Fibroblast of skin of back (primary cell): ENCODE measurements around the gene MZT2A.
A peak's percentile ranks its signal among the peaks of the same experiment; 100 is the strongest.
"Not testable (repeated sequence)": the region's sequence is repeated elsewhere in the genome, so short reads cannot be mapped to it uniquely, and the experiment has no call there.

Experiments
- DNase-seq: peaks from one replicate; pipeline ENCODE4 v3.0.0-alpha.2; 2013

MZT2A gene

DNA sequence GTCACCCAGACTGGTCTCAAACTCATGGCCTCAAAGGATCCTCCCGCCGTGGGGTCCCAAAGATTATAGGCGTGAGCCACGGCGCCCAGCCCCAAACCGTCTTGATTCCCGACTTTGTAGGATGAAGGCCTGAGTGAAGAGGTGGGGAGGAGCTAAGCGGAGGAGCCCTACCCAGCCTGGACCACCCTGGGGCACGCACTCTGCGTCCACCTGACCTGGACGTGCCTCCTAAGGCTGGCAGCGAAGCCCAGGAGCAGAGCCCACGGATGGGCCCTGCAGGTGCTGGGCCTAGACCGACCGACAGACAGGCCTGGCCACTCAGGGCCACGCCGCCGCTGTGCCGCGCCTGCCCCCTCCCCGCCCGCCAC lies 744 bp downstream of the MZT2A start:
- not testable (repeated sequence) for DNase-seq

DNA sequence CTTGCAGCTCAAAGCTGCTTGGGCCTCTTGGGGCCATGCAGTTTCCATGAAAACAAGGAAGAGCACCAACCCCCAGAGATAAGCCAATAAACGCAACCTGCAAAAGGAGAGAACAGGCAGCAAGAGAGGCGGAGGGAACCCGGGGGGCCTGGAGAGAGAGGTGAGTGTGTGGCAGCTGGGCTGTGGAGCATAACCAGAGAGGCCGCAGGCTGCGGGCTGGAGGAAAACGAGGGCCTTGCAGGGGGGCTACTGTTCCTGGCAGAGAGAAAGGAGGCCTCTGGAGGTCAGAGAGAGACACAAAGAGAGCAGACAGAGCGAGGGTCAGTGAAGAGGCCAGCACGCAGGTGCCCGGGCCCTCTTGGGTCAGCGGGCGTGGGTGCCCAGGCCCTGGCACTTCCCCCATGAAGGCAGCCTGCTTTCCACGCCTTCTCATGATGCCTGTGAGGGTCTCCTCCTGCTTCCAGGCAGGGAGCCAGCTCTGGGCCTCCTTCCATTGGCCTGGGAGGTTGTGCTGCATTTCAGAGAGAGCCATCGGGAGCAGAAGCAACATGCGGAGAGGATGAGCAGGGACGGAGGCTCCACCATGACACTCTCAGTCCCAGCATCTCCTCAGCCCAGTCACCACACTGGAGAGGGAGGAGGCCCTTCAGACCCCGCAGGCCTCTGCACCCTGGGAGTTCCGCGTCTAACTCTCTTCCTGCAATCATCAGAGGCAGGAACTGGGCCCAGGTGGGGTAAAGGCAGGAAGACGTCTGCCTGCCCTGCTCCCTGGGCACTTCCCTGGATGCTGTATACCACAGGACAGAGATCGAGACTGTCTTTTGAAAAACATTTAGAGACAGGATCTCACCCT lies 1.4 kb downstream of the MZT2A start:
- peak; percentile 13 for DNase-seq

DNA sequence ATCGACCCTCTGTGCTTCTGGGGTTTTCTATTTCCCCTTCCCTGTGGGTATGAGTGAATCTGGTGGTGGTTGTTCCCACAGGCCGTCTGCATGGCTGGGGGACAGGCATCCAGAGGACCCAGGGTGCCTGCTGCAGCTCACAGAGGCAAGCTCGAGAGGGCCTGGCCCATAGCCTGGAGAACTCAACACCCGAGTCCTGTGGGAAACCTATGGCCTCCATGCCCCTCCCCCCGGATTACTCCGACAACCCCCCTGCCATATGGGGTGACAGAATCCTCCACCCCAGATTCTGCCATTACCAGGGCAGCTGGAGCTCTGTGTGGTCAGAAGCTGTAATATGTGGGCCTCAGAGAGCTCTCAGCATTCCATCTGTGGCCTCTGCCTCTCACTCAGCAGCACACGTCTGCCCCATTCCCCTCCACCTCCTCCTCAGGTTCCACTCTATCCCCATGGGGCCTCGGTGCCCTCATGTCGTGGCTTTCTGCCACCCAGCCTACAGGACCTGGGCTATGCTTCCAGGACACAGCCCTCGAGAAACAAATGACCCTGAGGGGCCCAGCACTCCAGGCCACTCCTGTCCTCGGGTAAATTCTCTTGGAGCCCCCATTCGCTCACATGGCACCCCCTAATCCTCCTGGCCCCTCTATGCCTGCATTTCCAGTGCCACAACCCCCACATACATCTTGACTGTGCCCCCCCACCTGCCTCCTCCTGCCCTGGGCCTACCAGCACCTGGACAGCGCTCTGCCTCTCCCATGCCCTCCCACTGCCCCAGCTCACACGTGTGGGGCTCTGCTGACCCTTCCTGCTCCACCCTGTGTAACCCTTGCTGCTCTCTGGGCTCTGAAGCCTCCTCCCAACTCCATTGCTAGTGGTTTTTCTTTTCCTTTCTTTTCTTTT lies 3.6 kb downstream of the MZT2A start:
- no peak for DNase-seq

DNA sequence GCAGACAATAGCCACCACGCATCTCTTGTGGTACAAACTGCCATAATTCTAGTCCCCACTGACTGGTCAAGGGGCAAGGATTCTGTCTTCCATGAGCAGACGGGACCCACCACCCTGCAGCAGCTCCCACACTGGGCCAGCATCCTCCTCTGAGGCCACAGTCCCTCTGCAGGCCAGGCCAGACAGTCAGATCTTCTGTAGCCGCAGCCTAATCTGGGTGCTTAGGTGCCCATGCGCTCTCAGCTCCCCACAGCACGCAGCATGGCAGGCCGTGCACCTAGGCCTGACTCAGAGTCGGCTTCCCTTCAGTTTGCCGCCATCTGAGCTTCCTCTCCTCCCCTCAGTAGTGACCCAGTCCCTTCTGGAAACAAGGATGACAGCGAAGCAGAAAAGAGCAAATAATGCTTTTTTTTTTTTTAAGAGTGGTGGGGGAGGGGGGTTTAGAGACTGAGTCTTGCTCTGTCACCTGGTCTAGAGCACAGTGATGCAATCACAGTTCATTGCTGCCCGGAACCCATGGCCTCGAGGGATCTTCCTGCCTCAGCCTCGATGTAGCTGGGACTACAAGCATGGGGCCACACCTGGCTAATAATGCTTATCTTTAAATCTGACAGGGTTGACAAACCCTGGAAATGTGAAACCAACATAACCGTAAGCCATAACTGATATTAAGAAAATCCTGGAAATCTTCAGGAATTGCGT lies 5.8 kb downstream of the MZT2A start:
- DNase-seq, result not testable (repeated sequence)

DNA sequence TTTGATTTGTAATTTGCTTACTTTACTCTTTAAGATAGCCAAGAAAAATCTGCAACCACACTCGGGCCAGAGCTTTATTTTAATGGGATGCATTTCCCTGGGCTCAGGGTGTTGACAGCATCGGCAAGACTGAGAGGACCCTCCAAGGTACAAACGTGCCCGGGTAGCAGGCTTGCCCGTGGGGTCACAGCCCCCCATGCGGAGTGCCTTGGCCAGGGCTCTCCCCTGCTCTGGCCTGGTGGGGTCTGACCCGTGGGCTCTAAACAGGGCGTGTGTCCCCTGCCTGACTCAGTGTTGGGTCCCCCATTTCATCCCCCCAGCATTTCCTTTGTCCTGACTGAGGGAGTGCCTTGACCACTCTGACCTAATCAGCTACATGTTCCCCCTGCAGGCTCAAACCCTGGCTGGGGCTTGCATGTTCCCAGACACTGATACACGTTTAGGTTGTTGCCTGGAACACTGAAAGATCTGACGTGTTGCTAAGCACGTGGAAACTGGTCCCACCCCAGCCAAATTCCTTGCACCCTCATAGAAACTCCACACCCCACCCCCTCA lies 7.2 kb downstream of the MZT2A start:
- not testable (repeated sequence) for DNase-seq

DNA sequence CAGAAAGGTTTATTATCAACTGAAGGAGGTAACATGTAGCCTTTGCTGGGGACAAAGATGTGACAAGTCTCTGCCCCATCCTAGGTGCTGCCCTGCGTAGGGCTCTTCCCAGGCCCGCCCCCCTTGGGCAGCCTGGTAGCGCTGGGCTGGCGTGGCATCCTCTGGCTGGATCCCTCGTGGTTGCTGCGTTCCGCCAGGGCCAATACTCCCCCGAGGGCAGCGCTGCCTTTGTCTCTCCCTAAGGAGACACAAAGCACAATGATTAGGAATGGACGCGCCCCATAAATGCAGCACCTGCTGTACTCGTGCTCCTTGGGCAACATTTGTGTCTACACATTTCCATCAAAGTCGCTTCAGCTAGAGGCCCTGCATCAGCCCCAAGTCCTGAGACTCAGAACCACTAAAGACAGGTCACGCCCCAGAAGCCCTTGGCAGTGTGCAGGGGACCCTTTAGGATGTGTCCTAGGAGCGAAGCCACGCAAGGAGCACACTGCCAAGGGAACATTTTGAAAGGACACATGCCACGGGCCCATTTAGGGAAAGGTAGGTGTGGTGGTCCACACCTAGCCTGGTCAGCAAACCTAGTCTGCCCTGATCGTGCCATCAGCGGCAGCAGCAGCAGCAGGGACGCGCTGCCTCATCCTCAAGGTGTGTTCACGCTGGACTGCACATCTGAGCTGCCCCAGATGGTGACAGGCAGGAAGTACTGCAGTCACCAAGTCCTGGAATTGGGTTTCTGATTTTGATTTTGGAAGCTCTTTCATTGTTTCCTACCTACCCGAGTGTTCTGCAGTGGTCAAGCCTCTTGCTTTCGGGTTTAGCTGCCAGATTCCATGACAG lies 8.0 kb downstream of the MZT2A start:
- DNase-seq, result not testable (repeated sequence)

DNA sequence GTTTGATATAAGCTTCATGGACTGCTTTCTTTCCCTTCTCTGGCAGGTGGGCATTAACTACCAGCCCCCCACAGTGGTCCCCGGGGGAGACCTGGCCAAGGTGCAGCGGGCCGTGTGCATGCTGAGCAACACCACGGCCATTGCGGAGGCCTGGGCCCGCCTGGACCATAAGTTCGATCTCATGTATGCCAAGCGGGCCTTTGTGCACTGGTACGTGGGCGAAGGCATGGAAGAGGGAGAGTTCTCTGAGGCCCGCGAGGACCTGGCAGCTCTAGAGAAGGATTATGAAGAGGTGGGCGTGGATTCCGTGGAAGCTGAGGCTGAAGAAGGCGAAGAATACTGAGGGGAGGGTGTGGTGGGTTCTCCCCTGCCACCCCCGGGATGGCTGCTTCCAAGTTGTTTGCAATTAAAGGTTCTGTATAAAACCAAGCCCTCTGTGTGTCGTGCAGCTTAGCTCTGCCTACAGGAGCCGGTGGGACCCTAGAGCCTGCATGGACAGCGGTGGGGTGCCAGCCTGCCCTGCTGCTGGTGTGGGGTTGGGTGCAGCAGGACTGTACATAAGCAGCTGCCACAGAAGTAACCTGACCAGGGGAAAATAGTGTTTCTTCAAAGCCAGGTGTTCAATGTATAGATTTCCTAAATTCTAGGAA lies 9.6 kb downstream of the MZT2A start:
- DNase-seq, result not testable (repeated sequence)

DNA sequence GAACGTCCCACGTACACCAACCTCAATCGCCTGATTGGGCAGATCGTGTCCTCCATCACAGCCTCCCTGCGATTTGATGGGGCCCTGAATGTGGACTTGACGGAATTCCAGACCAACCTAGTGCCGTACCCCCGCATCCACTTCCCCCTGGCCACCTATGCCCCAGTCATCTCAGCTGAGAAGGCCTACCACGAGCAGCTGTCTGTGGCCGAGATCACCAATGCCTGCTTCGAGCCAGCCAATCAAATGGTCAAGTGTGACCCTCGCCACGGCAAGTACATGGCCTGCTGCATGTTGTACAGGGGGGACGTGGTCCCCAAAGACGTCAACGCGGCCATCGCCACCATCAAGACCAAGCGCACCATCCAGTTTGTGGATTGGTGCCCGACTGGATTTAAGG lies 11.8 kb downstream of the MZT2A start:
- not testable (repeated sequence) for DNase-seq

DNA sequence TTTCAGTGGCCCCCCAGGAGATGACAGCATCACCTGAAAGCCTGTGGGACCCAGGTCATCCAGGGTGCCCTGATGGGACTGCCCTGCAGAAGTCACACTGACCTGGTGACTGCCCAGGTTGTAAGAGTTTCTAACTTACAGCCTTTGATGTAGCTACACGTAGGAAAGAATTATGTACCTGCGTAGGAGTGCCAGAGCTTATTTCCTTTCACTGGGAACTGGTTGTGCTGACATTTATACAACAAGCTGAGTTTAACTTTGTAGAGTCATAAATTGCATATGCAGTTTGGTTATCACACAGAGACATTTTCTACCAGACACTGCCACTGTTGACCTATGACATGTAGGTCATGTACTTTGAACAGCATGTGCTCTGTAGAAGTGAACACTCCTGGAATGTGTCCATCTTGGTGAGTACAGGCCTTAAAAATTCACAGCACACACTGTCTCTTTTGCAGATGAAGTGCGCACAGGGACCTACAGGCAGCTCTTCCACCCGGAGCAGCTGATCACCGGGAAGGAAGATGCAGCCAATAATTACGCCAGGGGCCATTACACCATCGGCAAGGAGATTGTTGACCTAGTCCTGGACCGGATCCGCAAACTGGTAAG lies 13.2 kb downstream of the MZT2A start:
- not testable (repeated sequence) for DNase-seq

DNA sequence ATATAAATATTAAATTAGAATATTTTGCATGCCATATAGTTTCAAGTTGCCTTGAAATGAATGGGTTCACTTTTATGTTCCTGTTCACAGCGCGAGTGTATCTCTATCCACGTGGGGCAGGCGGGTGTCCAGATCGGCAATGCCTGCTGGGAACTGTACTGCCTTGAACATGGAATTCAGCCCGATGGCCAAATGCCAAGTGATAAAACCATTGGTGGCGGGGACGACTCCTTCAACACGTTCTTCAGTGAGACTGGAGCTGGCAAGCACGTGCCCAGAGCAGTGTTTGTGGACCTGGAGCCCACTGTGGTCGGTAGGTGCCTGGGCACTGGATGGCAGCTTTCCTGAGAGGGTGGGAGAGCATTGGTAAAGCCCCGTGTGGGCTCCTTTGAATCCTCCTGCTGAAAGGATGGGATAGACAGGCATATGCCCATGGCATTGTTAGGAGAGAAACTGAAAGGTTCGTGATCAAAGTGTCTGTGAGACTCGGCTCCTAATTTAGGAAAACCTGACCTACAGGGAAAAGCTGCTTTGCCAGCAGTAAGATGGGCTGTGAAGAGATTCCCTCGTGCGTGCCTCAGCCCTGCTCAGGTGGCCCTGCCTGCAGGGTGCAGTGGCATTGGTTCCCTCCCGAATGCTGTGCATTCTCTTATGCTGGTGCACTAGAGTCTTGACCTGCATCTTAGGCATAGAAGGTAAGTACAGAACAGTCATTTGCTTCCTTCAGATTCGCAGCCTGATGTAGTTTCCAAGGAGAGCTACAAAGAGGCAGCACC lies 13.9 kb downstream of the MZT2A start:
- DNase-seq, result not testable (repeated sequence)

DNA sequence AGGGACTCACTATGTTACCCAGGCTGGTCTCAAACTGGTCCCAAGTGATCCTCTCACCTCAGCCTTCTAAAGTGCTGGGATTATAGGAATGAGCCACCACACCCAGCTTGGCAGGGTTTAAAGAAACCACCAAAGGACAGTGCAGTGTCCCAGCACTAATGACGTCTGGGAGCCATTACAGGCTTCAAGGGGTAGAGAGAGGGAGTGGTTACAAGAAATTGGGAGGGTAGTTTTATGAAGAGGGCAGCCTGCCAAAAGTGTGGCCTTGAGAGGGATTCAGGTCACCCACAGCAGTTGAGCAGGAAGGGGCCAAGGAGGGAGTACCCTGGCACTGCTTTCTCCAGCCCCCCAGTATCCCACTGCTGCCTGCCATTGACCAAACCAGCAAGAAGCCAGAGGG lies 15.0 kb downstream of the MZT2A start:
- not testable (repeated sequence) for DNase-seq

DNA sequence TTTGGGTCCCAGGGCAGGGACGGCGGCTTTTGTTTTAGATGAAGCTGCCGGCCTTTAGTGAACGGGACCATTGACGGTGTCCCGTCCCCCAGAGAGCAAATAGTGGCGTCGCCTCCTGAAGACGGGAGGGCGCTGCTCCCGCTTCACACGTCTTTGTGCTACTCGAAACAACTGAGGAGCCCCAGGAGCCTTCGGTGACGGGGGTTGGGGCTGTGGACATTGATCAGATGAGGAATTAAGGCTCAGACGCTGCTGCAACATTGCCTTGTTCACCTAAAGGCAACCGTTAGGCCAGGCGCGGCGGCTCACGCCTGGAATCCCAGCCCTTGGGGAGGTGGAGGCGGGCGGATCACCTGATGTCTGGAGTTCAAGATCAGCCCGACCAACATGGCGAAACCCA lies 15.8 kb downstream of the MZT2A start:
- not testable (repeated sequence) for DNase-seq

DNA sequence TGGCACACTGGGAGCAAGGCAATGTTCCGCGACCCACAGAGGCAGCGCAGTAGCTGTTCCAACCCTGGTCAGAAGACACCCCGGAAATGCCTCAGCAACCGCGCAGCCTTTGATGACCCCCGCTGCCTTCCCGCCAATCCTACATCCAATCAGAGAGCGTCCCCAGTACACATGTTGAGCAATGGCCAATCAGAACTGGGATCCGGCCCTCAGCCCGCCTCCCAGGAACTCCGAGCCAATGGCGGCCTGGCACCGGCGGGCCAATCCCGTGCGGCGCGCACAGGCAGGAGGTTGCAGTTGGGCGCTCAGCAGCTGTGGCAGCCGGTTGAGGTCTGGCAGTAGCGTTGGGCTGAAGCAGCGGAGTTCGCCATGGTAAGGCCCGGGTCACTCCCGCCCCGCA lies 16.4 kb downstream of the MZT2A start, which contains the start of gene TUBA3D:
Gene TUBA3D (plus strand): TSS at position 289 of the 400 bp plus-strand sequence. CDS start 81 bp downstream, at position 370.
- DNase-seq, result no peak

DNA sequence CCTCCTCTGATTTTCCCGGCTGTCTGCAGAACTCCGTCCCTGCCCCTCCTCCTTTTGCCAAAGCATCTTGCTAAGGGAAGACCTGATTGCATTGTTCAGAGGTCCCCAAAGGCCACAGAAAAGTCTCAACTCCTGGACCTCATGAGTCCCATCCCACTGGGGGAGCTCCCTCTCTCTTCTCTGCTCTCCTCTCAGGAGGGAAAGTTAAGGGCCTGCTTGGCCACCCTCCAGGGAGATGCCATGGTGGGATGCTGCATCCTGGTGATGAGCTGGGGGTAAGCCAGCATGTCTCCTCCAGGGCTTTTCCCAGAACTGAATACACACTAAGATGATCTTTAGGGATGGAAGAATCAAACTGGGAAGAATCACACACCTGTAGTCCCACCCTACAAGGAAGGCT lies 18.9 kb downstream of the MZT2A start:
- not testable (repeated sequence) for DNase-seq

DNA sequence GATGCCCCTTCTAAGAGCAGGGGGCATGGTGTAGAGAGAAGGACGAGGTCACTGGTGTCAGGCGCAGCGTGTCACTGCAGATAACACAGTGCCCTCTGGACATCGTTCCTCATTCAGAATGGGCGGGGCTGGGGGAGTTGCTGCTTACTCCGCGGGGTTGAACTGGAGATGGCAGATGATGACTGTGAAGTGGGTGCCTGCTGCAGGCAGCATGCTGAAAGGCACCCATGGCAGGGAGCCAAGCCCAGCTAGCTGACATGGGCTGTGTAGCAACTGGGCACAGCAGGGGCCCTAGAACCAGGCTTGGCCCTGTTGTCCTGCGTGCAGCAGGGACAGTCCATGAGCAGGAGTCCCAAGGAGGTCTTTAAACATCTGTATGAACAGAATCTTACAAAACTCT lies 20.6 kb downstream of the MZT2A start:
- DNase-seq, result not testable (repeated sequence)

DNA sequence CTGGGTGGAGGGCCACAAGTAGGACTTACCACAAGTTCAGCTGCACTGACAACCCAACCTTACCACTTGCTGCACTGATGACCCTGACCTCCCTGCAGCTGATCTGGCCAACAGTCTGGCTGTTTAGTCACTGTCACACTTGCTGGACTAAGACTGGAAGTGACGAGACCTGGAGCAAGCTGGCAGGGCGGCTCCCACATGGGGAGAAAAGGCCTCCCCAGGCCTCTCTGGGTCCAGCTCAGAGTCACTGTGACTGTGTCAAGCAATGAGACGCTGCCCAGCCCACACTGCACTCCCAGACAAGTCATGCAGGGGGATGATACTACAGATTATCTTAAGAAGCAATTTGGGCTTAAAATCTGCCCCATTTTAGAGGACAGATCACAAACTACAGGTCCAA lies 21.3 kb downstream of the MZT2A start:
- DNase-seq, result not testable (repeated sequence)

DNA sequence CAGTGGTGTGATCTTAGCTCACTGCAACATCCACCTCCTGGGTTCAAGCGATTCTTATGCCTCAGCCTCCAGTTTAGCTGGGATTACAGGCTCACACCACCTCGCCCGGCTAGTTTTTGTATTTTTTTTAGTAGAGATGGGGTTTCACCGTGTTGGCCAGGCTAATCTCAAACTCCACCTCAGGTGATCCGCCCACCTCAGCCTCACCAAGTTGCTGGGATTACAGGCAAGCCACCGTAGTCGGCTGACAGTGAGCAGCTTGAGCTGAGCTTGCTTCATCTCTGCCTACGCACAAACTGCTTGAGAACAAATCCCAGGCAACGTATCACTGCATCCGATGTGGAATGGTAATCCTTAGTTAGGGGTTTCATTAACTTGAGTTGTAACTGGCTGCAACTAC lies 24.5 kb downstream of the MZT2A start:
- DNase-seq, result not testable (repeated sequence)

DNA sequence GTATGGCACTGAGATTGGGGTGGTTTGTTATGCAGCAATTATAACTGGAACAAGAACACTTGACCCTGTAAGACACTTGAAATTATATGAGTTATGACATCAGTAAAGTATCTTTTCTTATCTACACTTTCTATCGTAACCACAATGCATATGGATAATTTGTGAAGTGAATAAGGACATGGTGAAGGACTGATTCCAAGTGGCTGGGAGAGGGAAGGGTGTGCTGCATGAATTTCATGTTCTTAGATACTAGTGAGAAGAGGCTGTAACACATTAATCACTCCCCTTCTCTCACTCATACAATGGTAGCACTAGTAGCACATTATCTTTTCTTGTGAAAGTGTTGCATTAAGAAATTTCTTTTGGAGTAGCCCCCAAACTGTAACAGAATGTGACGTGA lies 37.3 kb downstream of the MZT2A start:
- not testable (repeated sequence) for DNase-seq

DNA sequence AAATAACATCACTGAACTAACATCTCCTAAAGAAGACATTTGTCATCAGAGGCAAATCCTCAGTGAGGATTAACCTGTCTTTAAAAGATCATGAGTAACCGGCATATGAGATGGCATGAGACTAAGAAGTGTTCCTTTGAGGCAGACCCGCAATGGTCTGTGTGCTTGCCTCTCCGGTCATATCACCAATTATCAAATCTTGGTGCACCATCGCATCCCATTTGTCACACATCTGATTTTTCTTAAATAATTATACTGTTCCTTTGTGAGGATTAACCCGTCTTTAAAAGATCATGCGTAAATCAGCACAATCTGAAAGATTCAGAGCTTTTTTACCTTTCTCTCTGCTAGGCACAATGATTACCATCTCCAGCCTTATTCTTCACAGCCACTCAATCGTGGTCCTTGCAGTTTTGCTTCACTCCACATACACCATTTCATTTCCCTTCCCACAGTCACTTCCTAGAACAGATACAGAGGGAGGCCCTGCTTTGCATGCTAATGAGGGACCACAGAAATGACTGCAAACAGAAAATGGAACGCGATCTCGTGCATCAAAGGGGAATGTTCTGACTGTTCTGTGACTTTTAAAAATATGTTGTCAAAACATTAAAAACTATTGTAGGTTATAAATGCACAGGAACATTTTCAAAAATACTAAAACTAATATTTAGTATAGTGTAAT lies 40.8 kb downstream of the MZT2A start:
- not testable (repeated sequence) for DNase-seq
